ENCODE data around the gene SETMAR.

The SETMAR gene

DNA sequence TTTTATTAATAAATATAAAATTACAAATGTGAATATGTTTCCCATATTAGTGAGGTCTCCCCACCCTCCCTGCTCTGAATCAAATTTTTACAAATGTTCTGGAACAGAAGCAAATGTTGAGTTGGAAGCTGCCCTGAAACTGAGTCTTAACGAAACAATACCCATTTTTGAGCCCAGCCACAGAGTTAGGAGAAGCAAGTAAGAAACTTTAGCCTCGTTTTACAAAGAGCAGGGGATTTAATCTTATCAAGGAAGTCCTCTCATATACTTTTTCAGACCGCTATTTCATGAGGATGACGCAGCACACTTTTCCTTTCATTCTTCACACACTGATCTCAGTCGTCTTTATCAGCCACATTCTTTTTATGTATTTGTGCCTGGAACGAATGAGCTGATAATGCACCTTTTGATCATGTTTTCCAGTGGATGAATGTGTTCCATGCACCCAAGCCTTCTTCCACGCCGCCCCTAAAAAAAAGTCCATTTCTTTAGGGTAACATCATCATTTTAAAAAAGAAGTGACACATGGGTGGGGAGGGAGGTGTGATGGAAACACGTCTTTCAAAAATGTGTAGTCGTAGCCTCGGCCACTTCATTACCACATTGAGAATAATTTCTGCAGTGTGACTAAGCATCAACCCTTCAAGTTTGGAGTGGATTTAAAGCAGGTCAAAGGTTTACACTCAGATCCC lies 48.1 kb downstream of the SETMAR start:
- DNase-seq (ENCODE audit: low spot score) = peak; percentile 45

DNA sequence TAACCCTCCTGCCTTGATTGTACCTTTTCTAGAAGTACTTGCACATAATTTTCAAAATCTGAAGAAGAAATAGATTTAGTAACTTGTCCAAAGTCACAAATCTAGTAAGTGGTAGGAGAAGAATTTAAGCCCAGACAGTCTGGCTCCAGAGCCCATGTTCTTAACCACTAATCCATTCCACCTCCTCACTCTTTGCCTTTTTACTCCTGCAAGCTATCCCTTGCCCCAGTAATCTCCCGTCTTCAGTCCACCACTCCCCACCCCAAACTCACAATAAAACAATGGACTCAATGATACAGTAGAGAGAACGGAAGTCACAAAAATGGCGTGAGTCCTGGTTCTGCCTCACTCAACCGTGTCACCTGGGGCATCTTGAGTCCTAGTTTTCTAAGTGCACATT lies 48.7 kb downstream of the SETMAR start:
- DNase-seq (ENCODE audit: low spot score) = peak; percentile 13

DNA sequence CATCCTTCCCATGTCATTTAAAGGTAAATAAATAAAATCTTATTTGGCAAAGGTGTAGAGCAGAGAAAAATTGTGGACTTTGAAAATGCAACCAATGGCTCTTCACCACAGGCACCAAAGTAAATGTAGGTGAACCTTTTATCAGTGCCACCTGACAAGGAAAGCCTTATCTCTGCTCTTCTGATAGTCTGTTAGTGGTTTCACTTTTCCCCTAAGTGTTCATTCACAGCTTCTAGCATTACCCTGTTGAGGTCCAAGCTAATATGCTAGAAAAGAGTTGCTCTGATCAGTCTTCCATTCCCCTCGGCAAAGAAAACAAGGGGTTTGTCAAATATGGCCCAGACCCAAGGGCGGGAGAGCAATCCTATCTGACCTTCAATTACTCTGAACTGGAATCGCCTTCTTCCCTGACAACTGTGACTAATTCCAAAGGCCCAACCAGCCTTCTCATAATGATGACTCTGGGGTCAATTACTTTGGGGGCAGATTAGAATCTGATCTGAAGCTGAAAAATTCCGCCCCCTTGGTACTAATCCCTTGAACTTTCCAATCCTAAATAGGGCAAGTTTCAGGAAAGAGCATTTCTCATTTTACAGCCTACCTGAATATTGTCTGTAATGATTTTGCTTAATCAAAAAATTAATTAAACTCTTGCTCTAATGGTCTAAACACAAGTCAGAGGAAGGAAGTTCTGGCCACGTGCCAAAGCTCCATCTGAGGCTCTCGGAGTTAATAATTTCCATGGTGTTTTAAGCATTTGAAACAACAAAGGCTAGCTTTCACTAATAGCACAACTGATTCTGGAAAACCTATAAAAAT lies 52.4 kb downstream of the SETMAR start:
- DNase-seq (ENCODE audit: low spot score) = no peak

DNA sequence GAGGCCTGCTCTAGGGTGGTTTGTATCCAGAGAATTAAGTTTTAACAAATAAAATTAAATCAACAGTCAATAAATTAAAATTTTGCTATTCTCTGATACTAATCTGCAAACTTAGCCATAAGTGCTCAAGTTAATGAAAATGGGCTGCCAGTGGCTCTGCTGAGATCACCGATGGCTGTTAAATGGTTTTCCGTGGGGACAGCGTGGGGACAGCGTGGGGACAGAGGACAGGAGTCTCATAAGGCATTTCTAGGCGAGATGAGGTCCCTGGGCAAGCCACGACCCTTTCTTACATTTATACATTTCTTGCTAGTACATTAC lies 53.0 kb downstream of the SETMAR start:
- DNase-seq (ENCODE audit: low spot score) = no peak

DNA sequence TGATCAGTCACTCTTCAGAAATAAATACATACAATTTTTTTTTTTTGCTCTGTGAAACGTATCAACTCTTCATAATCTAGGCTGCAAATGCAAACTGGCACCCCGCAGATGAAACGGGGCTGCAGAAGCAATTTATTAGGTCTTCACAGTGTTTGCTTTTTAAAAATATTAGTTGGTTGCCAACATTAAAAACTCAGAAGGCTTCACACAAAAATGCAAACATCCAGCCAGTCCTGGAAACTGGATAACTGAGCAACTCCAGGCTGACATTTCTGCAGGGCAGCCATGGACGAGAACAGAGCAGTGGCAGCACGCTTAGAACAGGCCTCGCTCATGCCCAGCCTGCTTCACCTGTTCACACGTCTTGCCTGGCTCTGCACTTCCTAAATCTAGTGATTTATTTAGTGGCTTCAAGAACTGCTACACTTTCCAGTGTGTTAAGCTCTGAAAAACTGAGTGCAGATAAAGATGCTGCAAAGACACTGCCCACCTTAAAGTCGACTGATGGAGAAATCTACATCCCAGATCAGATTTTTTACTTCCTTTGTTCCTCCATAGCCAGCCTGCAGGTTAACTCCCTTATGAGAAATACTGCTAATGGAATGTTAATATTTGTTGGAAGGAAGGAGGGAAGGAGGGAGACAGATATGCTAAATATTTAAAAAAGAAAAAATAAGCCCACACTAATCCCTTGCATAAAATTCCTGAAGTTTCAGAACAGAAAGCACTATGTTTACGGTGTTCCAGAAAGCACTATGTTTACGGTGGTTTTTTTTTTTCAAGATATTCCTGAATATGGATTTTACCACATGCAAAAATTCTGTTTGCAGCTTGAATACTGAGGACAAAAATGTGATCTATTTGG lies 53.6 kb downstream of the SETMAR start:
- no peak for DNase-seq (ENCODE audit: low spot score)

DNA sequence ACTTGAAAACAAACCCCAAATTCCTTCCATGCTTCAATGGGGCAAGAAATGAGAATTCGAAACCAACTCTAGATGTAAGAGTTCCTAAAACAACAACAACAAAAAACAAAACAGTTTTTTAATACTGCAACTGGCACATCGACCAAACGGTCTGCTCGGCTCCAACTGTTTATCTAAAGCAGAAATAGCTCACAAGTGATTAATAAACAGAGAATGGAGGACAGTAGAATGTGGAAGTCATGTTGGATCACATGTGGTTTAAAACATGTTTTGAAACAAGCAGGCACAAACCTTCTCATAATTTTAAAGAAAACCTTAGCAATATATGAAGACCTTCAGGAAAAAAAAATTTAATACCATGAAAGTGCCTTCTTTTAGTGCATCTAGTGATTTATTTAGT lies 55.1 kb downstream of the SETMAR start:
- no peak for DNase-seq (ENCODE audit: low spot score)

DNA sequence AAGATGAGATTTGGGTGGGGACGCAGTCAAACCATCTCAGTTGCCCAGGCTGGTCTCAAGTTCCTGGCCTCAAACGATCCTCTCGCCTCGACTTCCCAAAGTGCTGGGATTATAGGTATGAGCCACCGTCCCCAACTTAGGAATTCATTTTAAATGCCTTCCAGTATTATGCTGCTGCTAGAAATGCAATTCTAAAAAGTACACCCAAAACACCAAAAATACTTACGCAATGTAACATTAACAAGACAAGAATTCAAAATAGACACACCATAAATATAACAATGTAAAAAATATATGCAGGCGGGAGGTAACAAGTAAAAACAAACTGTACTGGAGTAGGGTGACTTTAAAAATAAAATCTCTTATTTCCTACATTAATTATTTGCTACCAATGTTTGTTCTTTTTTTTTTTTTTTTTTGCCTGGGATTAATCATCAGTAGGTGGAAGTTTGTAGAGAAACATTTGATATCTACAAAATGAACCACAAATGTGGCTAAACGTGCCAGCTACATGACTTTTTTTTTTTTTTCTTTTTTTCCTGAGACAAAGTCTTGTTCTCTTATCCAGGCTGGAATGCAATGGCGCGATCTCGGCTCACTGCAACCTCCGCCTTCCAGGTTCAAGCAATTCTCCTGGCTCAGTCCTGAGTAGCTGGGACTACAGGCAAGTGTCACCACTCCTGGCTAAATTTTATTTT lies 56.8 kb downstream of the SETMAR start:
- no peak for DNase-seq (ENCODE audit: low spot score)

DNA sequence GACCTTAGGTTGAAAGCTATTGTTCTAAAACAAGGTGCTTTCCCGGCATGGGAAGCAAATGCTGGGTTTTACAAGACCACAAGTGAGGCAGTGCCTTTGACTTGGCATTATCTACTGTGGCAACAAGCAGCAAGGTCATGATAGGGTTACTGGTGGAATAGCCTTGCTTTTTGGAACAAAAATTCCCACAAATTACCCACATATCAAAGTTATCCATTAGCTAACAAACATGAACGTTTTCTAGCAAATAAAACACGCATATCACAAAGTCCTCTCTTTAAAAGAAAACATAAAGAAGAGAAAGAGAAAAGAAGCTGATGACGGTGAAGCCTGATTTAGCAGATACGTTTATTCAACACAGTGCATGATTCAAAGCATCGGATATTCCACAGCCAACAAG lies 57.6 kb downstream of the SETMAR start:
- DNase-seq (ENCODE audit: low spot score) = no peak

DNA sequence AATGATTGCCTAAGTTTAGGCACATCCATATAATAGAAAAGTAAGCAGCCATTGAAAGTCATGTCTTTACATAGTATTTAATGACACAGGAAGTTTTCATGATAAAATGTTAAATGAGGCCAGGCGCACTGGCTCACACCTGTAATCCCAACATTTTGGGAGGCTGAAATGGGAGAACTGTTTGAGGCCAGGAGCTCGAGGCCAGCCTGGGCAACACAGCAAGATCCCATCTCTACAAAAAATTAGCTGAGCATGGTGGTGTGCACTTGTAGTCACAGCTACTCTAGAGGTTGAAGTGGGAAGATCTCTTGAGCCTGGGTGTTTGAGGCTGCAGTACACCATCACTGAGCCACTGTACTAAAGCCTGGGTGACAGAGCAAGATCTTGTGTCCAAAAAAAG lies 59.4 kb downstream of the SETMAR start:
- no peak for DNase-seq (ENCODE audit: low spot score)
